A375 (cell line): ENCODE results near the gene OR8D2. TPM values are rescaled to one million over a fixed set of nuclear protein-coding genes. Genes with fewer than 3 reads are reported as not detected.

ENCODE experiments used
- total RNA-seq: library from RNA; depleted of rRNA; stranded (reverse); fragments of >200 nt; shearing (Covaris generic); gene quantifications from 2 replicates; pipeline ENCODE4 v1.2.3, GENCODE V29; 2014; rRNA removed

The OR8D2 gene
- not detected in 2 replicates for total RNA-seq

GRCh38 chr11:124320097-124320496, at the start of gene OR8D2:
Gene OR8D2 (minus strand): TSS chr11:124320197. CDS start chr11:124320197, 0 bp downstream.

GRCh38 chr11:124313849-124314248, 6.1 kb downstream of the OR8D2 start, which contains the start of gene OR8D1:
Gene OR8D1 (minus strand): TSS chr11:124313949. CDS start chr11:124310766, 3,183 bp downstream.

Other genes starting within 250 kb of the OR8D2 start
- 5.5 and 6.9 TPM in 2 replicates for gene VWA5A, start 204.7 kb downstream of the OR8D2 start, total RNA-seq
- gene OR10D3, start 136.9 kb downstream of the OR8D2 start, total RNA-seq, result 0.60 and 1.6 TPM in 2 replicates
- 0.38 and 0.64 TPM in 2 replicates for gene OR8G1, start 79.1 kb downstream of the OR8D2 start, total RNA-seq
- 1.1 TPM in 1 of 2 replicates, not detected in the other for gene OR8G5, start 63.8 kb downstream of the OR8D2 start, total RNA-seq
- not detected in 2 replicates for gene OR8D1, start 6.2 kb downstream of the OR8D2 start, total RNA-seq
- gene OR8B2, start 64.3 kb upstream of the OR8D2 start, total RNA-seq, result not detected in 2 replicates
- gene OR8B3, start 78.8 kb upstream of the OR8D2 start, total RNA-seq, result not detected in 2 replicates
- gene OR8B4, start 104.7 kb upstream of the OR8D2 start, total RNA-seq, result not detected in 2 replicates
- not detected in 2 replicates for gene OR8B8, start 125.5 kb upstream of the OR8D2 start, total RNA-seq
- gene OR8B12, start 223.5 kb upstream of the OR8D2 start, total RNA-seq, result not detected in 2 replicates
- 0.61 and 0.64 TPM in 2 replicates for gene OR8A1, start 249.8 kb upstream of the OR8D2 start, total RNA-seq